ENCODE data around the gene MEGF6. TPM values are rescaled to one million over a fixed set of nuclear protein-coding genes. Genes with fewer than 3 reads are reported as not detected.

The MEGF6 gene
- total RNA-seq, 2 experiments from 2014 or later: 2.0 to 2.5 TPM

GRCh38 chr1:3452866-3453175 is 158.5 kb downstream of the MEGF6 start:
- intact Hi-C loops (cut with micrococcal nuclease): loop anchor here (2.0 kb wide), 1 partner anchor 30 kb away; no protein-coding TSS in a partner anchor
- POLR2A ChIA-PET: interaction anchor here (0.6 to 1.7 kb wide), 2 partner anchors 11 to 32 kb away, joined by 3 to 6 read pairs; no protein-coding TSS in a partner anchor
- ATAC-seq: no peak

GRCh38 chr1:3451994-3452865 is 159.1 kb downstream of the MEGF6 start:
- Mint-ChIP-seq H3K4me1 (ENCODE audit: low read depth) (no peaks in the 10 kb centered on the region), H3K27ac (no peak overlapping the region), H3K4me3 (no peak overlapping the region), H3K36me3 (ENCODE audit: low read depth) (no peaks in the 10 kb centered on the region), H3K9me3 (no peaks in the 10 kb centered on the region), H3K27me3 (peaks cover 16% of the 10 kb centered on the region)
- CTCF ChIA-PET: interaction anchor here (0.6 to 3.6 kb wide), 28 partner anchors 8 to 272 kb away, joined by 3 to 30 read pairs (median 4); no protein-coding TSS in a partner anchor
- no peak for TF ChIP-seq CTCF (IDR thresholded peaks at IDR 0.05)
- DNase-seq: no peak
- ATAC-seq: no peak
- intact Hi-C loops (cut with micrococcal nuclease): loop anchor here (2.0 kb wide), 1 partner anchor 31 kb away; no protein-coding TSS in a partner anchor
- POLR2A ChIA-PET: interaction anchor here (0.6 to 1.7 kb wide), 2 partner anchors 10 to 32 kb away, joined by 3 to 6 read pairs; no protein-coding TSS in a partner anchor

More at GRCh38 chr1:3452866-3453175, 158.5 kb downstream of the MEGF6 start:
- CTCF ChIA-PET: interaction anchor here (0.6 to 3.6 kb wide), 28 partner anchors 9 to 272 kb away, joined by 3 to 30 read pairs (median 4); no protein-coding TSS in a partner anchor
- Mint-ChIP-seq H3K4me1 (ENCODE audit: low read depth) (no peaks in the 10 kb centered on the region), H3K4me3 (no peak overlapping the region), H3K27ac (no peak overlapping the region), H3K27me3 (peaks cover 16% of the 10 kb centered on the region), H3K9me3 (no peaks in the 10 kb centered on the region), H3K36me3 (ENCODE audit: low read depth) (no peaks in the 10 kb centered on the region)
- no peak for DNase-seq
- no peak for TF ChIP-seq CTCF (IDR thresholded peaks at IDR 0.05)

GRCh38 chr1:3450983-3451382 is 160.3 kb downstream of the MEGF6 start:
- intact Hi-C loops (cut with micrococcal nuclease): no loop called here
- no peak overlapping the region for H3K27ac Mint-ChIP-seq
- H3K27me3 Mint-ChIP-seq: peaks cover 16% of the 10 kb centered on the region
- no peaks in the 10 kb centered on the region for H3K36me3 Mint-ChIP-seq (ENCODE audit: low read depth)
- ChIA-PET CTCF (no interaction called here), POLR2A (no interaction called here)
- TF ChIP-seq CTCF (IDR thresholded peaks at IDR 0.05): no peak
- ATAC-seq: no peak
- no peaks in the 10 kb centered on the region for H3K4me1 Mint-ChIP-seq (ENCODE audit: low read depth)
- H3K9me3 Mint-ChIP-seq: peaks cover 1% of the 10 kb centered on the region
- no peak for DNase-seq
- H3K4me3 Mint-ChIP-seq: no peak overlapping the region

GRCh38 chr1:3450202-3450863 is 161.0 kb downstream of the MEGF6 start:
- ChIA-PET POLR2A (no interaction called here), CTCF (no interaction called here)
- no peak overlapping the region for H3K4me3 Mint-ChIP-seq
- H3K27me3 Mint-ChIP-seq: peaks cover 14% of the 10 kb centered on the region
- peaks cover 1% of the 10 kb centered on the region for H3K9me3 Mint-ChIP-seq
- ATAC-seq: no peak
- no peak for DNase-seq
- intact Hi-C loops (cut with micrococcal nuclease): no loop called here
- H3K4me1 Mint-ChIP-seq (ENCODE audit: low read depth): no peaks in the 10 kb centered on the region
- no peak overlapping the region for H3K27ac Mint-ChIP-seq
- no peak for TF ChIP-seq CTCF (IDR thresholded peaks at IDR 0.05)
- no peaks in the 10 kb centered on the region for H3K36me3 Mint-ChIP-seq (ENCODE audit: low read depth)

- Mint-ChIP-seq H3K4me1 (ENCODE audit: low read depth) (no peaks in the 10 kb centered on the region), H3K9me3 (peaks cover 1% of the 10 kb centered on the region), H3K27ac (no peak overlapping the region), H3K4me3 (no peak overlapping the region), H3K36me3 (ENCODE audit: low read depth) (no peaks in the 10 kb centered on the region), H3K27me3 (peaks cover 12% of the 10 kb centered on the region)
- DNase-seq (no peak), ATAC-seq (no peak)
- intact Hi-C loops (cut with micrococcal nuclease): no loop called here
- ChIA-PET CTCF (interaction anchor here (2.0 kb wide), 1 partner anchor 8 kb away, joined by 11 read pairs; no protein-coding TSS in a partner anchor), POLR2A (no interaction called here)
- no peak for TF ChIP-seq CTCF (IDR thresholded peaks at IDR 0.05)
Measured at GRCh38 chr1:3444736-3445135, 166.6 kb downstream of the MEGF6 start.

Measured in activated CD8-positive, alpha-beta T cell treated with anti-CD3 and anti-CD28 coated beads for 36 hours (primary cell).